ENCODE measurements around the gene CLCA1. TPM values are rescaled to one million over a fixed set of nuclear protein-coding genes. Genes with fewer than 3 reads are reported as not detected.

Gene CLCA1
- total RNA-seq, 1 experiment from 2014 or later: not detected

DNA sequence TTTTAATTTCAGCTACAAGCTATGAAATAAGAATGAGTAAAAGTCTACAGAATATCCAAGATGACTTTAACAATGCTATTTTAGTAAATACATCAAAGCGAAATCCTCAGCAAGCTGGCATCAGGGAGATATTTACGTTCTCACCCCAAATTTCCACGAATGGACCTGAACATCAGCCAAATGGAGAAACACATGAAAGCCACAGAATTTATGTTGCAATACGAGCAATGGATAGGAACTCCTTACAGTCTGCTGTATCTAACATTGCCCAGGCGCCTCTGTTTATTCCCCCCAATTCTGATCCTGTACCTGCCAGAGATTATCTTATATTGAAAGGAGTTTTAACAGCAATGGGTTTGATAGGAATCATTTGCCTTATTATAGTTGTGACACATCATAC lies 13.7 kb upstream of the CLCA1 start:
- no peaks in the 10 kb centered on the region for H3K27me3 Mint-ChIP-seq (ENCODE audit: low read depth)

More for the DNA sequence above, 13.7 kb upstream of the CLCA1 start:
- Histone ChIP-seq H3K23me2 (ENCODE audit: insufficient read length, low read depth, low read length, poor library complexity, severe bottlenecking) (no peaks in the 10 kb centered on the region), H3K79me2 (ENCODE audit: insufficient read depth, low read length) (no peaks in the 10 kb centered on the region), H3K9ac (ENCODE audit: extremely low read depth, insufficient read length, low read length) (no peak overlapping the region), H3K4ac (ENCODE audit: low read depth, low read length) (no peak overlapping the region), H3K27me3 (ENCODE audit: insufficient read depth, low read length) (no peaks in the 10 kb centered on the region), H3T11ph (ENCODE audit: low read length) (no peak overlapping the region), H3K4me2 (ENCODE audit: insufficient read depth, insufficient read length, low read length) (no peak overlapping the region), H3K18ac (ENCODE audit: insufficient read length, low read depth, low read length) (no peak overlapping the region), H4K5ac (ENCODE audit: insufficient read length, low read depth, low read length) (no peak overlapping the region), H2AK5ac (ENCODE audit: insufficient read length, low read length) (no peak overlapping the region), H3K9me3 (ENCODE audit: control insufficient read depth, low read depth, low read length) (no peaks in the 10 kb centered on the region), H4K91ac (ENCODE audit: insufficient read length, low read depth, low read length) (no peak overlapping the region), H4K20me1 (ENCODE audit: control insufficient read depth, insufficient read depth, insufficient read length) (no peaks in the 10 kb centered on the region), H4K8ac (replicated peaks; ENCODE audit: insufficient read length, low read depth, low read length) (no peak overlapping the region), H3K27ac (ENCODE audit: insufficient read length, low read depth, low read length) (no peak overlapping the region), H3K79me1 (ENCODE audit: insufficient read depth, low read depth, low read length, poor library complexity, severe bottlenecking) (no peaks in the 10 kb centered on the region), H3K14ac (ENCODE audit: insufficient read depth, low read length) (no peak overlapping the region), H2BK12ac (ENCODE audit: insufficient read length, low read depth, low read length) (no peak overlapping the region), H2AFZ (ENCODE audit: low read length) (no peak overlapping the region), H3K23ac (ENCODE audit: insufficient read length, low read depth, low read length) (no peak overlapping the region), H2BK5ac (ENCODE audit: insufficient read length, low read length) (no peak overlapping the region), H3K4me1 (ENCODE audit: insufficient read depth, low read length) (no peaks in the 10 kb centered on the region), H2BK120ac (ENCODE audit: low read depth, low read length, poor library complexity, severe bottlenecking) (no peak overlapping the region), H2BK15ac (ENCODE audit: low read depth, low read length) (no peak overlapping the region), H3K56ac (ENCODE audit: insufficient read length, low read depth, low read length) (no peak overlapping the region), H2BK20ac (ENCODE audit: low read depth, low read length, poor library complexity, severe bottlenecking) (no peak overlapping the region)
- Mint-ChIP-seq H3K4me1 (peaks cover 6% of the 10 kb centered on the region in 2 experiments; a peak in 3 of 4 replicates), H3K27ac (no peak overlapping the region), H3K4me3 (no peak overlapping the region), H3K9me3 (no peaks in the 10 kb centered on the region), H3K36me3 (ENCODE audit: insufficient read depth in 1 of 3, low read depth in 3 of 3) (no peaks in the 10 kb centered on the region)
- TF ChIP-seq, protein P1, sequence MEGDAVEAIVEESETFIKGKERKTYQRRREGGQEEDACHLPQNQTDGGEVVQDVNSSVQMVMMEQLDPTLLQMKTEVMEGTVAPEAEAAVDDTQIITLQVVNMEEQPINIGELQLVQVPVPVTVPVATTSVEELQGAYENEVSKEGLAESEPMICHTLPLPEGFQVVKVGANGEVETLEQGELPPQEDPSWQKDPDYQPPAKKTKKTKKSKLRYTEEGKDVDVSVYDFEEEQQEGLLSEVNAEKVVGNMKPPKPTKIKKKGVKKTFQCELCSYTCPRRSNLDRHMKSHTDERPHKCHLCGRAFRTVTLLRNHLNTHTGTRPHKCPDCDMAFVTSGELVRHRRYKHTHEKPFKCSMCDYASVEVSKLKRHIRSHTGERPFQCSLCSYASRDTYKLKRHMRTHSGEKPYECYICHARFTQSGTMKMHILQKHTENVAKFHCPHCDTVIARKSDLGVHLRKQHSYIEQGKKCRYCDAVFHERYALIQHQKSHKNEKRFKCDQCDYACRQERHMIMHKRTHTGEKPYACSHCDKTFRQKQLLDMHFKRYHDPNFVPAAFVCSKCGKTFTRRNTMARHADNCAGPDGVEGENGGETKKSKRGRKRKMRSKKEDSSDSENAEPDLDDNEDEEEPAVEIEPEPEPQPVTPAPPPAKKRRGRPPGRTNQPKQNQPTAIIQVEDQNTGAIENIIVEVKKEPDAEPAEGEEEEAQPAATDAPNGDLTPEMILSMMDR (conservative IDR thresholded peaks at IDR 0.05): no peak
- no CpG with 5 or more reads among the region's 5 CpGs for WGBS (ENCODE audit: extremely low coverage, insufficient read length, low lambda C conversion rate)
- no peak for DNase-seq

Measured in H9 (cell line).